Measurements from ENCODE around the gene SLIT3. TPM values are rescaled to one million over a fixed set of nuclear protein-coding genes. Genes with fewer than 3 reads are reported as not detected.

SLIT3 gene
- total and polyA plus RNA-seq, 10 of the 15 experiments (the other 5 are each of a cell fraction or from before 2014, with no cell fraction given): 0.05 TPM; not detected in 9

GRCh38 chr5:168689260-168689659 lies 611.7 kb downstream of the SLIT3 start:
- Histone ChIP-seq H3K4me2 (ENCODE audit: control insufficient read depth, insufficient read depth) (no peak overlapping the region), H3K36me3 (ENCODE audit: control insufficient read depth in 2 of 2, insufficient read depth in 2 of 2, low read length in 1 of 2) (no peaks in the 10 kb centered on the region), H3K79me2 (ENCODE audit: control insufficient read depth, insufficient read depth, low read length) (no peaks in the 10 kb centered on the region), H3K9ac (ENCODE audit: control insufficient read depth, insufficient read depth, low read length) (no peak overlapping the region), H2AFZ (ENCODE audit: control insufficient read depth, low read depth, low read length) (no peak overlapping the region), H3K27me3 (replicated peaks in 1 of 2; ENCODE audit: control insufficient read depth in 2 of 2, insufficient read depth in 2 of 2, low read length in 1 of 2) (peaks cover 0 to 3% of the 10 kb centered on the region in 2 experiments; a peak in 3 of 4 replicates), H3K9me3 (replicated peaks; ENCODE audit: control insufficient read depth, insufficient read depth, low read length) (no peaks in the 10 kb centered on the region), H3K4me1 (ENCODE audit: control insufficient read depth, insufficient read depth, low read length) (no peaks in the 10 kb centered on the region), H3K27ac (ENCODE audit: control insufficient read depth, insufficient read depth) (no peak overlapping the region), H4K20me1 (ENCODE audit: control insufficient read depth, insufficient read depth) (no peaks in the 10 kb centered on the region), H3K4me3 (no peak overlapping the region)
- CTCF ChIA-PET: interaction anchor here (0.8 to 1.6 kb wide), 2 partner anchors 8 to 10 kb away, joined by 4 read pairs; no protein-coding TSS in a partner anchor
- in situ Hi-C loops (cut with MboI) (no loop called here), intact Hi-C loops (cut with micrococcal nuclease; ENCODE audit: unreplicated experiment) (no loop called here)
- DNase-seq (ENCODE audit: low read depth, low spot score): no peak
- ATAC-seq: no peak
- POLR2A ChIA-PET: no interaction called here
- no peak for FAIRE-seq
- BruUV-seq (replicated peaks): no TSS peak
- SMC1A ChIA-PET (ENCODE audit: uncharacterized antibody, unreplicated experiment): interaction anchor here (0.9 kb wide), 1 partner anchor 176 kb away, joined by 5 read pairs; no protein-coding TSS in a partner anchor
- WGBS (ENCODE audit: insufficient coverage, insufficient replicate concordance, low lambda C conversion rate, missing lambda C conversion rate): 29% methylated on average over 2 of the region's 2 CpGs
- TF ChIP-seq FOS (IDR thresholded peaks at IDR 0.05; ENCODE audit: borderline replicate concordance, extremely low read depth, insufficient read length): no peak
- TF ChIP-seq, protein P1, sequence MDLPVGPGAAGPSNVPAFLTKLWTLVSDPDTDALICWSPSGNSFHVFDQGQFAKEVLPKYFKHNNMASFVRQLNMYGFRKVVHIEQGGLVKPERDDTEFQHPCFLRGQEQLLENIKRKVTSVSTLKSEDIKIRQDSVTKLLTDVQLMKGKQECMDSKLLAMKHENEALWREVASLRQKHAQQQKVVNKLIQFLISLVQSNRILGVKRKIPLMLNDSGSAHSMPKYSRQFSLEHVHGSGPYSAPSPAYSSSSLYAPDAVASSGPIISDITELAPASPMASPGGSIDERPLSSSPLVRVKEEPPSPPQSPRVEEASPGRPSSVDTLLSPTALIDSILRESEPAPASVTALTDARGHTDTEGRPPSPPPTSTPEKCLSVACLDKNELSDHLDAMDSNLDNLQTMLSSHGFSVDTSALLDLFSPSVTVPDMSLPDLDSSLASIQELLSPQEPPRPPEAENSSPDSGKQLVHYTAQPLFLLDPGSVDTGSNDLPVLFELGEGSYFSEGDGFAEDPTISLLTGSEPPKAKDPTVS (IDR thresholded peaks at IDR 0.05; ENCODE audit: low read depth, low read length): no peak
- TF ChIP-seq GABPA (IDR thresholded peaks at IDR 0.05; ENCODE audit: low read depth): no peak
- no peak for TF ChIP-seq ASH2L (IDR thresholded peaks at IDR 0.05; ENCODE audit: borderline replicate concordance, low read depth)
- TF ChIP-seq ETV6 (conservative IDR thresholded peaks at IDR 0.05 in 1 of 2, IDR thresholded peaks at IDR 0.05 in 1 of 2; ENCODE audit: borderline replicate concordance in 1 of 2, low read depth in 1 of 2): no peak
- TF ChIP-seq TCF3 (IDR thresholded peaks at IDR 0.05; ENCODE audit: borderline replicate concordance, insufficient read depth, low read depth, low read length): no peak
- no peak for TF ChIP-seq RAD21 (IDR thresholded peaks at IDR 0.05; ENCODE audit: insufficient read depth, low read depth, low read length)
- no peak for TF ChIP-seq HDGF (IDR thresholded peaks at IDR 0.05)
- no peak for TF ChIP-seq EP300 (IDR thresholded peaks at IDR 0.05; ENCODE audit: borderline replicate concordance in 1 of 2, control insufficient read depth in 1 of 2, low read depth in 2 of 2, low read length in 2 of 2)
- TF ChIP-seq, protein P2, sequence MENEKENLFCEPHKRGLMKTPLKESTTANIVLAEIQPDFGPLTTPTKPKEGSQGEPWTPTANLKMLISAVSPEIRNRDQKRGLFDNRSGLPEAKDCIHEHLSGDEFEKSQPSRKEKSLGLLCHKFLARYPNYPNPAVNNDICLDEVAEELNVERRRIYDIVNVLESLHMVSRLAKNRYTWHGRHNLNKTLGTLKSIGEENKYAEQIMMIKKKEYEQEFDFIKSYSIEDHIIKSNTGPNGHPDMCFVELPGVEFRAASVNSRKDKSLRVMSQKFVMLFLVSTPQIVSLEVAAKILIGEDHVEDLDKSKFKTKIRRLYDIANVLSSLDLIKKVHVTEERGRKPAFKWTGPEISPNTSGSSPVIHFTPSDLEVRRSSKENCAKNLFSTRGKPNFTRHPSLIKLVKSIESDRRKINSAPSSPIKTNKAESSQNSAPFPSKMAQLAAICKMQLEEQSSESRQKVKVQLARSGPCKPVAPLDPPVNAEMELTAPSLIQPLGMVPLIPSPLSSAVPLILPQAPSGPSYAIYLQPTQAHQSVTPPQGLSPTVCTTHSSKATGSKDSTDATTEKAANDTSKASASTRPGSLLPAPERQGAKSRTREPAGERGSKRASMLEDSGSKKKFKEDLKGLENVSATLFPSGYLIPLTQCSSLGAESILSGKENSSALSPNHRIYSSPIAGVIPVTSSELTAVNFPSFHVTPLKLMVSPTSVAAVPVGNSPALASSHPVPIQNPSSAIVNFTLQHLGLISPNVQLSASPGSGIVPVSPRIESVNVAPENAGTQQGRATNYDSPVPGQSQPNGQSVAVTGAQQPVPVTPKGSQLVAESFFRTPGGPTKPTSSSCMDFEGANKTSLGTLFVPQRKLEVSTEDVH (IDR thresholded peaks at IDR 0.05; ENCODE audit: low read depth, partially characterized antibody): no peak
- TF ChIP-seq FOXK2 (IDR thresholded peaks at IDR 0.05): no peak
- TF ChIP-seq, protein P3, sequence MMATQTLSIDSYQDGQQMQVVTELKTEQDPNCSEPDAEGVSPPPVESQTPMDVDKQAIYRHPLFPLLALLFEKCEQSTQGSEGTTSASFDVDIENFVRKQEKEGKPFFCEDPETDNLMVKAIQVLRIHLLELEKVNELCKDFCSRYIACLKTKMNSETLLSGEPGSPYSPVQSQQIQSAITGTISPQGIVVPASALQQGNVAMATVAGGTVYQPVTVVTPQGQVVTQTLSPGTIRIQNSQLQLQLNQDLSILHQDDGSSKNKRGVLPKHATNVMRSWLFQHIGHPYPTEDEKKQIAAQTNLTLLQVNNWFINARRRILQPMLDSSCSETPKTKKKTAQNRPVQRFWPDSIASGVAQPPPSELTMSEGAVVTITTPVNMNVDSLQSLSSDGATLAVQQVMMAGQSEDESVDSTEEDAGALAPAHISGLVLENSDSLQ (IDR thresholded peaks at IDR 0.05): no peak
- no peak for TF ChIP-seq ZNF274 (IDR thresholded peaks at IDR 0.05; ENCODE audit: insufficient read depth, insufficient read length)
- no peak for TF ChIP-seq EGR1 (IDR thresholded peaks at IDR 0.05; ENCODE audit: borderline replicate concordance in 1 of 2, low read depth in 2 of 2, low read length in 2 of 2)
- TF ChIP-seq CHD4 (IDR thresholded peaks at IDR 0.05): no peak
- RAD21 ChIA-PET (ENCODE audit: unreplicated experiment): interaction anchor here (1.5 kb wide), 1 partner anchor 17 kb away, joined by 4 read pairs; no protein-coding TSS in a partner anchor
